ENCODE data around the gene YBX2. TPM values are rescaled to one million over a fixed set of nuclear protein-coding genes. Genes with fewer than 3 reads are reported as not detected.
A peak's percentile ranks its signal among the peaks of the same experiment; 100 is the strongest.

YBX2 gene
- total RNA-seq, 5 donors from 2014 or later (not counting 1 experiment from before 2014, with no cell fraction given), result 0.20 to 0.57 (median 0.45) TPM; not detected in 1

DNA sequence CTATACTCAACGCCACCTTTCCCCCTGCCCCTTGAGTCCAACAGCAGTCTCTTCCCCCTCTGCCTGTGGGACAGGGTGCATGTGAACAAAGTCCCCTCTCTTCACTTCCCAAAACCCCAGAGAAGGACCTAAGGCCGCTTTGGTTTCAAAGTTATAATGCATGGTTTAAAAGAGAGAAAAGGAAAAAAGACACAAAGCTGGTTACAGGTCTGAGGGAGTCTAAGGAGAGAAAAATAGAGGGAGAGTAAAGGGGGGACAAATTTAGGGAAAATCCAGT is 51.0 kb downstream of the YBX2 start:
- CTCF ChIA-PET, result interaction anchor here in 1 of 2 donors (0.6 to 2.3 kb wide), 5 partner anchors 11 to 670 kb away, joined by 3 to 12 read pairs (median 4); partner anchors contain the start of gene TMEM102
- H3K27ac ChIP-seq (ENCODE audit: low read length), result peak overlapping the region; percentile 87
- POLR2A ChIA-PET, result no interaction called here

DNA sequence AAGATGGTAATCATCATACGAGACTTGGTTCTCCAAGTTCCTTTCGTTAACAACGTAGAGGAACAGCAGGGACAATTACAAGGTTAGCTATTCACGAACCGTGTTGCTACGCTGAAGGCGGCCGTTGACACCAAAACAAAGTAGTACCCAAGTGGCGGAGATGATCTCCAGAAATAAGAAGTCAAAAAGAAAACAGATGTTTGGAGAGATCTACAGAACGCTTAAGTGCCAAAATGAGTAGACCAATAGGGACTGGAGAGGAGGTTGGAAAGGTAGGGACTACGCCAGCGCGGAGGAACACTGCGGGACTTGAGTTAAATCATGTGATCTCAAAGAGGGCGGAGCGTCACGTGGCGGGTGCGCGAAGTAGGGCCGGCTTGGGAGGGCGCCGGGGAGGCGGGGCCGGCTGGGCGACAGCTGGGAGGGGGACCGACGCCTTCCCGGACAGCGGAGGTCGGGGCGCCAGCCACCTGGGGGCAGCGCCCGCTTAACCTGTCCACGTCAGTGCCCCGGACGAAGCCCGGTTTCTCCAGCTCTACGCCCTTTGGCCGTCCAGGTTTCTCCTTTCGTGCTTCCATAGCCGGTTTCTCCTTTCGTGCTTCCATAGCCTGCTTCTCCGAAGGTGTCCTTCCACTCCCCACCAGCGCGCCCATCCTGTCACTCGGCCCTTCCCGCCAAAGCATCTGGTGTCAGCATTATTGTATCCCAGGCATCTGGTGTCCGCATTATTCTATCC is 51.6 kb downstream of the YBX2 start:
- Mint-ChIP-seq H3K27ac (peak overlapping the region; percentile 99 to 100), H3K4me3 (peak overlapping the region; percentile 97 to 99 (median 98)), H3K36me3 (peaks cover 29% of the 10 kb centered on the region), H3K27me3 (peaks cover 0 to 2% of the 10 kb centered on the region in 2 donors), H3K4me1 (peaks cover 41 to 46% (median 42%) of the 10 kb centered on the region in 3 donors), H3K9me3 (no peaks in the 10 kb centered on the region)
- DNase-seq, result peak; percentile 83 to 97 (median 91)
- no peaks in the 10 kb centered on the region for H3K27me3 ChIP-seq (replicated peaks in 1 of 2; ENCODE audit: control insufficient read depth in 2 of 2, extremely low read depth in 1 of 2, insufficient read depth in 2 of 2, low read length in 1 of 2)
- H3K4me1 ChIP-seq (ENCODE audit: control insufficient read depth in 1 of 2, extremely low read depth in 1 of 2, insufficient read depth in 2 of 2, low read length in 2 of 2), result peaks cover 13 to 37% of the 10 kb centered on the region in 2 experiments
- H3K27ac ChIP-seq (ENCODE audit: low read length), result peak overlapping the region; percentile 87
- peak overlapping the region; percentile 89 to 96 for H3K4me3 ChIP-seq (ENCODE audit: control insufficient read depth in 1 of 2, extremely low read depth in 1 of 2, low read length in 1 of 2)
- peaks cover 0 to 39% of the 10 kb centered on the region in 2 donors for H3K36me3 ChIP-seq (ENCODE audit: control insufficient read depth in 2 of 2, extremely low read depth in 1 of 2, insufficient read depth in 1 of 2, low read length in 1 of 2)
- POLR2A ChIA-PET, result interaction anchor here (0.6 to 0.9 kb wide), 3 partner anchors 8 to 27 kb away, joined by 3 to 4 read pairs (median 3); partner anchors contain the start of gene DVL2 (in 1 of the 2)
- H3K9me3 ChIP-seq, result no peaks in the 10 kb centered on the region
- CTCF ChIA-PET, result interaction anchor here in 1 of 2 donors (0.6 to 2.3 kb wide), 13 partner anchors 8 to 956 kb away, joined by 3 to 12 read pairs (median 4); partner anchors contain the start of genes ACADVL, CTDNEP1, DLG4 and ELP5
- WGBS (ENCODE audit: insufficient coverage), result 3% methylated on average over 49 of the region's 49 CpGs
- peak; percentile 45 to 51 (median 49) for ATAC-seq (replicated peaks in 1 of 4)

More for the DNA sequence above, 51.0 kb downstream of the YBX2 start:
- no peaks in the 10 kb centered on the region for H3K27me3 ChIP-seq (replicated peaks in 1 of 2; ENCODE audit: control insufficient read depth in 2 of 2, extremely low read depth in 1 of 2, insufficient read depth in 2 of 2, low read length in 1 of 2)
- Mint-ChIP-seq H3K9me3 (no peaks in the 10 kb centered on the region), H3K36me3 (peaks cover 29% of the 10 kb centered on the region), H3K4me1 (peaks cover 42 to 46% (median 42%) of the 10 kb centered on the region in 3 donors), H3K27me3 (peaks cover 0 to 2% of the 10 kb centered on the region in 2 donors), H3K4me3 (peak overlapping the region; percentile 97 to 99 (median 98)), H3K27ac (peak overlapping the region; percentile 99 to 100)
- ATAC-seq (replicated peaks in 1 of 4) (no peak), DNase-seq (no peak)
- H3K9me3 ChIP-seq, result no peaks in the 10 kb centered on the region
- WGBS (ENCODE audit: insufficient coverage), result 100% methylated on average over 1 of the region's 2 CpGs
- H3K4me3 ChIP-seq (ENCODE audit: control insufficient read depth in 1 of 2, extremely low read depth in 1 of 2, low read length in 1 of 2), result peak overlapping the region; percentile 89 to 96
- peaks cover 0 to 39% of the 10 kb centered on the region in 2 donors for H3K36me3 ChIP-seq (ENCODE audit: control insufficient read depth in 2 of 2, extremely low read depth in 1 of 2, insufficient read depth in 1 of 2, low read length in 1 of 2)
- H3K4me1 ChIP-seq (ENCODE audit: control insufficient read depth in 1 of 2, extremely low read depth in 1 of 2, insufficient read depth in 2 of 2, low read length in 2 of 2), result peaks cover 13 to 39% of the 10 kb centered on the region in 2 experiments

DNA sequence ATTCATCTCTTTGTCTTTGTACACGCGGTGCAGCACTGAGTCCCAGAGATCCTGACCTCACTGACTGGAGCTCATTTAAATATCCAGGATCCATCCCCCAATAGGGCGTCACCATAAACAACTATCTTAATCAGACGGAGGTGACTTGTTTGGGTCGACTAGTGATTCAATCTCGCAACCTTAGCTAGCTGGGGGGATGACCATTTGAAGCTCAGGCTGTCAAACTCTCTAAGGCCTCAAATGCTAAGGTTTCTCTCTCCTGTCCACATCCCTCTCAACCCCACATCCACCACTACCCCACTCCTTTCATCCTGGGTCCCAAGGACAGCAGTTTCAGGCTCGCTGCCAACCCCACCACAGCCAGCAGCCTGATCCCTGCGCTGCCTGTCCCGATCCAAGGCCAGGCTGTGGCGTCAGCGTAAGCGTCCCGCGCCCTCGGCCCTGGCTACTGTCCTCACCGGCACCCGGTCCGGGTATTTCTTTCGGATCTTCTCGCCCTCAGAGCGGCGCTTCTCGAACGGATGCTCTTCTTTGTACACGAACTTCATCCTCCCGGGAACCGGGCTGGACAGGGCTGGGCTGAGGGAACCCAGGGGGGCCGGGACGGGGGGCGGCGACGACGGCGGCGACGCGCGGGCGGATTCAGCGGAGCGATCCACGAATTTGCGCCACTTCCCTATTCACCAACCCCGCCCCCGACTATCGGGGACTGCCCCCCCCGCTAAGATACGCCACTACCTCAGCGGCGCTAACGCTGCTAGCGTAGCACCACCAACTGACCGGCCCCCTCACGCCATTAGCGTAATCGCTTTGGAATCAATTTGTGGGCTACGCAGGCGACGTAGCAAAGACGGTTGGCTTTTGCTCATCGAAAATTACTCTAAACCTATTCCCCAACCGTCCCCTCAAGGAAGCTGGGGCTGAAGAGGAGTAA is 52.4 kb downstream of the YBX2 start, which contains the start of gene GABARAP:
GABARAP (minus strand) TSS at position 667 of the 934 bp plus-strand sequence; CDS start at position 548, 119 bp downstream.
- POLR2A ChIA-PET, result interaction anchor here (0.6 to 0.9 kb wide), 3 partner anchors 8 to 27 kb away, joined by 3 to 4 read pairs (median 3); partner anchors contain the start of gene DVL2 (in 1 of the 2)
- H3K4me1 ChIP-seq (ENCODE audit: control insufficient read depth in 1 of 2, extremely low read depth in 1 of 2, insufficient read depth in 2 of 2, low read length in 2 of 2), result peaks cover 13 to 40% of the 10 kb centered on the region in 2 experiments
- H3K36me3 ChIP-seq (ENCODE audit: control insufficient read depth in 2 of 2, extremely low read depth in 1 of 2, insufficient read depth in 1 of 2, low read length in 1 of 2), result peaks cover 0 to 39% of the 10 kb centered on the region in 2 donors
- Mint-ChIP-seq H3K27me3 (peaks cover 0 to 2% of the 10 kb centered on the region in 2 donors), H3K9me3 (no peaks in the 10 kb centered on the region), H3K36me3 (peaks cover 31% of the 10 kb centered on the region), H3K4me3 (peak within 1 kb of the TSS; percentile 97 to 99 (median 98)), H3K4me1 (peaks cover 45 to 51% (median 46%) of the 10 kb centered on the region in 3 donors), H3K27ac (peak within 1 kb of the TSS; percentile 99 to 100)
- DNase-seq, result peak; percentile 73 to 97 (median 87)
- H3K27ac ChIP-seq (ENCODE audit: low read length), result peak within 1 kb of the TSS; percentile 87
- CTCF ChIA-PET, result interaction anchor here in 1 of 2 donors (0.6 to 2.3 kb wide), 12 partner anchors 9 to 957 kb away, joined by 3 to 12 read pairs (median 4); partner anchors contain the start of genes ACADVL, CTDNEP1, DLG4 and ELP5
- no peaks in the 10 kb centered on the region for H3K27me3 ChIP-seq (replicated peaks in 1 of 2; ENCODE audit: control insufficient read depth in 2 of 2, extremely low read depth in 1 of 2, insufficient read depth in 2 of 2, low read length in 1 of 2)
- peak within 1 kb of the TSS; percentile 89 to 96 for H3K4me3 ChIP-seq (ENCODE audit: control insufficient read depth in 1 of 2, extremely low read depth in 1 of 2, low read length in 1 of 2)
- peak; percentile 27 to 48 (median 36) for ATAC-seq (replicated peaks in 1 of 4)
- WGBS (ENCODE audit: insufficient coverage), result under 1% methylated on average over 50 of the region's 62 CpGs
- H3K9me3 ChIP-seq, result no peaks in the 10 kb centered on the region

DNA sequence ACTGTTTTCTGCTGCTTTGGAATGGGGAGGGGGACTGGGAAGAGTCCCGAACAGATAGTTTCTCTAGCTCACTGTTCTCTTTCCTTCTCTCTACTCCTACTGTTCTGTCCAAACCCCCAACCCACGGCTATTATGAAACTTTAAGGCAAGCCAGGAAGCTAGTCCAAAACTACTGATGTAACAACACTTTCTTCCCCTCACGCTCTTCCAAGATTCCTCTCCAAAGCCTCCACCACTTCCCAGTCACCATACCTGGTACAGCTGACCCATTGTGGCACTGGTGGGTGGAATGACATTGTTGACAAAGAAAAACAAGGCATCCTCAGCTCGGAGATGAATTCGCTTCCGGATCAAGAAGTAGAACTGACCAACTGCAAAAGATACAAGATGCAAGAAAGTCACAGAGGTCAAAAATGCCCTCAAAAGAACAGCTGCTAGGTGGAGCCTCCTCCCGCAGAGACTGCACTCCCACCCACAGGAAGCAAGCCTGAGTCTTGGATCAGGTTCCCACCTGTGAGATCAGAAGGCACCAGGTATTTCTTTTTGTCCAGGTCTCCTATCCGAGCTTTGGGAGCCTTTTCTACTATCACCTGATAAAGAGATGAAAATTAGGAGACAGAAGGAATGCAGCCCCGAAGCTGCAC is 53.2 kb downstream of the YBX2 start:
- H3K4me1 Mint-ChIP-seq, result peaks cover 44 to 54% (median 45%) of the 10 kb centered on the region in 3 donors
- no peak for ATAC-seq (replicated peaks in 1 of 4)
- H3K9me3 ChIP-seq, result no peaks in the 10 kb centered on the region
- H3K9me3 Mint-ChIP-seq, result no peaks in the 10 kb centered on the region
- peak overlapping the region; percentile 99 to 100 for H3K27ac Mint-ChIP-seq
- H3K4me3 Mint-ChIP-seq, result peak overlapping the region; percentile 97 to 99 (median 98)
- H3K27me3 ChIP-seq (replicated peaks in 1 of 2; ENCODE audit: control insufficient read depth in 2 of 2, extremely low read depth in 1 of 2, insufficient read depth in 2 of 2, low read length in 1 of 2), result no peaks in the 10 kb centered on the region
- 72% methylated on average over 5 of the region's 9 CpGs for WGBS (ENCODE audit: insufficient coverage)
- ChIA-PET CTCF (interaction anchor here in 1 of 2 donors (1.8 to 2.3 kb wide), 4 partner anchors 10 to 27 kb away, joined by 5 to 12 read pairs (median 10); partner anchors contain the start of genes ACADVL, CTDNEP1, DLG4 and ELP5), POLR2A (interaction anchor here in 1 of 2 donors (0.5 kb wide), 1 partner anchor 27 kb away, joined by 4 read pairs; no protein-coding TSS in a partner anchor)
- peaks cover 0 to 39% of the 10 kb centered on the region in 2 donors for H3K36me3 ChIP-seq (ENCODE audit: control insufficient read depth in 2 of 2, extremely low read depth in 1 of 2, insufficient read depth in 1 of 2, low read length in 1 of 2)
- H3K27me3 Mint-ChIP-seq, result peaks cover 0 to 2% of the 10 kb centered on the region in 2 donors
- H3K4me3 ChIP-seq (ENCODE audit: control insufficient read depth in 1 of 2, extremely low read depth in 1 of 2, low read length in 1 of 2), result peak overlapping the region; percentile 89 to 96
- peaks cover 30% of the 10 kb centered on the region for H3K36me3 Mint-ChIP-seq
- H3K27ac ChIP-seq (ENCODE audit: low read length), result peak overlapping the region; percentile 87
- DNase-seq, result no peak
- peaks cover 13 to 46% of the 10 kb centered on the region in 2 experiments for H3K4me1 ChIP-seq (ENCODE audit: control insufficient read depth in 1 of 2, extremely low read depth in 1 of 2, insufficient read depth in 2 of 2, low read length in 2 of 2)

DNA sequence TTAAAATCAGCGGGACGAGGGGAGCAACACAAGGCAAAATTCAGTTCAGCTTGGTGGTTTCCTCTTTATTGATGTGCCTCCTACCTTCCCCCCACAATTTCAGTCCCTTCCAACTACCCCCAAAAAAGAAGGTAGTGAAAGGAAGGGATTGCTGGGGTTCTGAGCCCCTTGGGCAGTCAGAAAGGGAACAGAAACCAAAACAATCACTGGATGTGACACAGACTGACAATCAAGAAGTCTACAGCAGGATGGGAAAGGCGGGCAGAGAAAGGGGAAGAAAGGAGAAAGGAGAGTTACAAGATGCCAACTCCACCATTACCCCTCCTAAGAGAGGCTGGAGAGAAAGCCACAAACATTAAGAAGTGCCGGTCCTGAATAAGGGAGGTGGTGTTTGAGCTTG is 54.1 kb downstream of the YBX2 start:
- ChIA-PET CTCF (interaction anchor here in 1 of 2 donors (1.8 kb wide), 1 partner anchor 26 kb away, joined by 5 read pairs; no protein-coding TSS in a partner anchor), POLR2A (no interaction called here)
- no peaks in the 10 kb centered on the region for H3K9me3 ChIP-seq
- ATAC-seq (replicated peaks in 1 of 4) (no peak), DNase-seq (no peak)
- no peak overlapping the region for H3K27ac ChIP-seq (ENCODE audit: low read length)
- Mint-ChIP-seq H3K4me1 (peaks cover 51 to 59% (median 53%) of the 10 kb centered on the region in 3 donors), H3K36me3 (peaks cover 32% of the 10 kb centered on the region), H3K4me3 (peak overlapping the region; percentile 97 to 99 (median 98)), H3K9me3 (no peaks in the 10 kb centered on the region), H3K27me3 (peaks cover 0 to 2% of the 10 kb centered on the region in 2 donors), H3K27ac (peak overlapping the region; percentile 77 to 80)
- H3K36me3 ChIP-seq (ENCODE audit: control insufficient read depth in 2 of 2, extremely low read depth in 1 of 2, insufficient read depth in 1 of 2, low read length in 1 of 2), result peaks cover 0 to 39% of the 10 kb centered on the region in 2 donors
- no peak overlapping the region for H3K4me3 ChIP-seq (ENCODE audit: control insufficient read depth in 1 of 2, extremely low read depth in 1 of 2, low read length in 1 of 2)
- H3K4me1 ChIP-seq (ENCODE audit: control insufficient read depth in 1 of 2, extremely low read depth in 1 of 2, insufficient read depth in 2 of 2, low read length in 2 of 2), result peaks cover 15 to 53% of the 10 kb centered on the region in 2 experiments
- no CpG with 5 or more reads among the region's 4 CpGs for WGBS (ENCODE audit: insufficient coverage)
- H3K27me3 ChIP-seq (replicated peaks in 1 of 2; ENCODE audit: control insufficient read depth in 2 of 2, extremely low read depth in 1 of 2, insufficient read depth in 2 of 2, low read length in 1 of 2), result no peaks in the 10 kb centered on the region

Data from T-cell (primary cell).